ENCODE measurements around the gene FGF8. TPM values are rescaled to one million over a fixed set of nuclear protein-coding genes. Genes with fewer than 3 reads are reported as not detected.

Gene FGF8
- total RNA-seq, 1 donor from 2014 or later = 0.82 TPM

- no peak for DNase-seq (ENCODE audit: low read depth, low spot score)
- Mint-ChIP-seq H3K4me1 (peaks cover 50% of the 10 kb centered on the region), H3K9me3 (no peaks in the 10 kb centered on the region), H3K4me3 (peak overlapping the region; percentile 98), H3K27me3 (ENCODE audit: low read depth) (peaks cover 4% of the 10 kb centered on the region), H3K27ac (ENCODE audit: unreplicated experiment) (peak overlapping the region; percentile 99), H3K36me3 (ENCODE audit: low read depth) (no peaks in the 10 kb centered on the region)
- TF ChIP-seq CTCF (conservative IDR thresholded peaks at IDR 0.05) = no peak
These were observed 41.6 kb upstream of the FGF8 start for GRCh38 chr10:101817337-101818118.

GRCh38 chr10:101816913-101817336 lies 41.0 kb upstream of the FGF8 start:
- TF ChIP-seq CTCF (conservative IDR thresholded peaks at IDR 0.05) = no peak

GRCh38 chr10:101816376-101816775 lies 40.5 kb upstream of the FGF8 start:
- Mint-ChIP-seq H3K27ac (ENCODE audit: unreplicated experiment) (no peak overlapping the region), H3K9me3 (no peaks in the 10 kb centered on the region), H3K4me1 (peaks cover 50% of the 10 kb centered on the region), H3K36me3 (ENCODE audit: low read depth) (no peaks in the 10 kb centered on the region), H3K4me3 (peak overlapping the region; percentile 98), H3K27me3 (ENCODE audit: low read depth) (peaks cover 4% of the 10 kb centered on the region)
- DNase-seq (ENCODE audit: low read depth, low spot score) = no peak
- no peak for TF ChIP-seq CTCF (conservative IDR thresholded peaks at IDR 0.05)

More at GRCh38 chr10:101816913-101817336, 41.0 kb upstream of the FGF8 start:
- Mint-ChIP-seq H3K4me3 (peak overlapping the region; percentile 98), H3K4me1 (peaks cover 50% of the 10 kb centered on the region), H3K9me3 (no peaks in the 10 kb centered on the region), H3K27me3 (ENCODE audit: low read depth) (peaks cover 4% of the 10 kb centered on the region), H3K36me3 (ENCODE audit: low read depth) (no peaks in the 10 kb centered on the region), H3K27ac (ENCODE audit: unreplicated experiment) (peak overlapping the region; percentile 93)
- no peak for DNase-seq (ENCODE audit: low read depth, low spot score)

- Mint-ChIP-seq H3K4me3 (peak overlapping the region; percentile 98), H3K27ac (ENCODE audit: unreplicated experiment) (no peak overlapping the region), H3K36me3 (ENCODE audit: low read depth) (no peaks in the 10 kb centered on the region), H3K4me1 (peaks cover 50% of the 10 kb centered on the region), H3K9me3 (no peaks in the 10 kb centered on the region), H3K27me3 (ENCODE audit: low read depth) (peaks cover 4% of the 10 kb centered on the region)
- no peak for TF ChIP-seq CTCF (conservative IDR thresholded peaks at IDR 0.05)
- no peak for DNase-seq (ENCODE audit: low read depth, low spot score)
These were observed 38.7 kb upstream of the FGF8 start for GRCh38 chr10:101814466-101815071.

- peaks cover 1% of the 10 kb centered on the region for H3K36me3 Mint-ChIP-seq (ENCODE audit: low read depth)
- H3K27ac Mint-ChIP-seq (ENCODE audit: unreplicated experiment) = no peak overlapping the region
These were observed 36.7 kb upstream of the FGF8 start for GRCh38 chr10:101812606-101813005.

More at GRCh38 chr10:101812606-101813005, 36.7 kb upstream of the FGF8 start:
- no peaks in the 10 kb centered on the region for H3K27me3 Mint-ChIP-seq (ENCODE audit: low read depth)
- H3K9me3 Mint-ChIP-seq = no peaks in the 10 kb centered on the region
- no peak for DNase-seq (ENCODE audit: low read depth, low spot score)
- peak overlapping the region; percentile 98 for H3K4me3 Mint-ChIP-seq
- no peak for TF ChIP-seq CTCF (conservative IDR thresholded peaks at IDR 0.05)
- H3K4me1 Mint-ChIP-seq = peaks cover 35% of the 10 kb centered on the region
